GM19025 (cell line): ENCODE measurements around the gene SNTG2.
"Not testable (repeated sequence)": the region's sequence is repeated elsewhere in the genome, so short reads cannot be mapped to it uniquely, and the experiment has no call there.

Experiments used
- ATAC-seq: cut with Tn5 transposase; IDR thresholded peaks from one replicate; pipeline ENCODE4 v1.9.1; 2021; ENCODE audit warnings: mild to moderate bottlenecking, low read depth, moderate library complexity; ENCODE audit not compliant: unreplicated experiment

The SNTG2 gene

GRCh38 chr2:1222056-1222455, 271.4 kb downstream of the SNTG2 start:
- ATAC-seq: no peak

- no peak for ATAC-seq
These were observed 273.1 kb downstream of the SNTG2 start for GRCh38 chr2:1223791-1224190.

- no peak for ATAC-seq
These were observed 274.3 kb downstream of the SNTG2 start for GRCh38 chr2:1224901-1225300.

GRCh38 chr2:1226766-1227165, 276.1 kb downstream of the SNTG2 start:
- no peak for ATAC-seq

DNA sequence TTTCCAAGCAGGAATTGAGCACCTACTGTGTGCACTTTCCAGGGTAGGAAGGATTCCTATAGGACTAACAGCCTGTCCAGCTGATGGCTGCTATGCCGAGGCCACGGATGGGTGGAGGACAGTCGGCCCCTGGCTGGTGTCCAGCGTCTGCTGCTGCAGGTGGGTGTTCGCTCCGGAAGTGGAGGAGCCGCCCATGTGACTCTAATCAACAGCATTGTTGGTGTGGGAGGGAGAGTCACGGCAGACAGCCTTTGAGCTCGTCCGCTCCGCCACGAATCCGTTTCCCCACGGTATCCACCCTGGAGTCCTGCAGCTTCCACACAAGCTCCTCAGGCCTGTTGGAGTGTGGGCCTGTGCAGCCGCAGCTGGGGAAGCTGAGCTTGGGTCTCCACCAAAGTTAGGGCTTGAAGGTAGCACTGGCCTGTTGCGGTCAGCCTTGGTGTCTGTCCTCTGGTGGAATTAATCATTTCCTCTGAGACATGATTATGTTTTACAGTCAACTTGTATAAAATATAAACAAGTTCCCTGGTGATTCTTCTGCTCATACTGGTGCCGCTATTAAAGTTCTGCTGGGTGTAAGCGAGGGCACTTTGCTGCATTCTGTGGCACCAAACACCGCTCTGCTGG, 276.7 kb downstream of the SNTG2 start:
- no peak for ATAC-seq

GRCh38 chr2:1229596-1229995, 278.9 kb downstream of the SNTG2 start:
- ATAC-seq: not testable (repeated sequence)

GRCh38 chr2:1230155-1230893, 279.7 kb downstream of the SNTG2 start:
- no peak for ATAC-seq

DNA sequence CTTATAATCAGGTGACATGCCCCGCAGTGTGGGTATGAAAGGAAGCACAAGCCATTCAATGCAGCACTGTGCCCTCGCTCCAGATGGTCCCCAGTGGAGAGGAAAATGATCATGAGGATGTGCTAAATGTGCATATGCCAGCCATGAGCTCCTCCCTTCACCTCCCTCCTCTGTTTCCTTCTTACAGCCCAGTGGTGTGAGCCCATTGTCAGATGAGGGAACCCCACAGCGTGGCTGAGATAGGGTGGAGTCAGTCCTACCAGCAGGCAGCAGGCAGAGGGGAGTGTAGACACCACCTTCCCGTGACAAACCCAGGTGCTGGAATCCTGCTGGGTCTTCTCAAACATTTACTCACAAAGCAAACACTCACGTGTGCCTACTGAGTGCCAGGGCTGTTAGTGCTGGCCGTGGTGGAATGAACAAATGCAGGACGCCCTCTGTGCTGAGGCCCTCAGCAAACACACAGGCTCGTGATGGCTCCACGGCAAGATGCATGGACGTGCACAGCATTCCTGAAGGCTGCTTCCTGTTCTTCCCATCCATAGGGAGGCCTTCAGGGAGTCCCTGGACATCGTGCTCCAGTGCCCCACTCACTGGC, 280.9 kb downstream of the SNTG2 start:
- no peak for ATAC-seq

DNA sequence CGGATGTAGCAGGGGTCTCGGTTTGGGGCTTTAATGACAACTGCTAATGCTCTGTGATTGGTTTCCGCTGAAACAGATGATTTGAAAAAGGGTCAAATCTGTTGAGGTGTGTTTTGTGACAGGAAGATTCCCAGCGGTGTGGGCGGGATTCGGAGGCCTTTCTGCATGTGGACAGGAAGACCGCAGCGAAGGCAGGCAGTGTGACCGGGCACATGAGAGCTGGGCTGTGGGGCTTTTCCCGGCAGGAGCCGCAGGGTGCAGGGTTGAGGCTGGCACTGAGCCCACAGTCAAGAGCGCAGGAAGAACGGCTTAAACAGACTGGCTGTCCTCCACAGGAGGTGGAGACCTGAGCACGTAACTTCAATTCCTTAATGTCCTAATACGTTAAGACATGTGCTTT, 282.6 kb downstream of the SNTG2 start:
- ATAC-seq: no peak

- ATAC-seq: no peak
These were observed 284.2 kb downstream of the SNTG2 start for GRCh38 chr2:1234731-1235308.

DNA sequence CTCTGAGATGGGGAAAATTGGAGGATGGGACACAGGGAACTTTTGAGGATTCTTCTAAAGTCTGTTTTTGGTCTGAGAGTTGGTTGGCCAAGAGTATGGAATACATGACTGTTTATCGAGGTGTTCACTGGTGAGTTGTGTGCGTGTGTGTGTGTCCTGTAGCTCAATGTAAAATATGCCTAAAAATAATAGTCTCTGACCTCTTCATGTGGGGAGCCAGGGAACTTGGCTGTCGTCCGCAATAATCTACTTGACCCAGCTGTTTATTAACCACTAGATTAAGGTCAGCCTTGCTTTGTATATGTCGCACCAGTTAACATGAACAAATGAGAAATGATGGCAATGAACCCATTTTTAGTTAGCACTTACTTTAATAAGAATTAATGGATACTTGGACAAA, 285.2 kb downstream of the SNTG2 start:
- no peak for ATAC-seq

DNA sequence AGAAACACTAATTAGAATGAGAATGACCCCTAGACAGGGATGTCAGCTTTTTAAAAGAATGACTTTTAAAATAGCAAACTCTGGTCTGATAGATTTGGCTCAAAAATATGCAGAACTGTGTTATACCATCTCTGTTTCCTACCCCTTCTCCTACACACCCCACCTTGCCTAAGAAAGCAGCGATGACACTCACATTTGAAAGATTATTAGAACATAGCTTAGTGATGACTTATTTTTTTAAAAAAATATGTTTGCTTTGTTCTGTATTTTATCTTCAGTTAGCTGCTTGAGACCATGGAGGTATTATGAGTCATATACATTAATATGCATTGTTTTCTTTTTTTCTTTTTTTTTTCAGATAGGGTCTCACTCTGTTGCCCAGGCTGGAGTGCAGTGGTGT, 286.0 kb downstream of the SNTG2 start:
- no peak for ATAC-seq

- no peak for ATAC-seq
These were observed 287.1 kb downstream of the SNTG2 start for GRCh38 chr2:1237783-1238182.

- no peak for ATAC-seq
These were observed 288.0 kb downstream of the SNTG2 start for GRCh38 chr2:1238598-1239138.

GRCh38 chr2:1245193-1245592, 294.5 kb downstream of the SNTG2 start:
- no peak for ATAC-seq

DNA sequence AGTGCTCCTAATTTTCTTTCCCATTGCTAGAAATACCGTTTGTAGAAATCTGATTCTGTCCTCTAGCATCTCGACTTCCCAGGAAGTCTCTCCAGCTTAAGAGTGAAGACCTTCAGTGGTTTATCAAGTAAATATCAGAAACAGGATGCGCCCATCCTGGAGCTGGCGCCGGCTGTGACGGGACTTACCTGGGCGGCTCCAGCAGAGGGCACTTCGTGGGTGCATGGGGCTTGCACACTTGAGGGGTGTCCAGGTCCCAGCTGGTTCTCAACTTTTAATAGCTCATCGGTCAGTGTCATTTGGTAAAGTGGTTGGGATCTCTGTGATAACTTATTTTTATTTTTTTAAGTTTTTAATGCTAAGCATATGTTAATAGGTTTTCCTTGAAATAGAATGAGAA, 295.6 kb downstream of the SNTG2 start:
- ATAC-seq: no peak

- no peak for ATAC-seq
These were observed 296.3 kb downstream of the SNTG2 start for GRCh38 chr2:1246991-1247390.

- ATAC-seq: no peak
These were observed 297.5 kb downstream of the SNTG2 start for GRCh38 chr2:1248187-1248586.

DNA sequence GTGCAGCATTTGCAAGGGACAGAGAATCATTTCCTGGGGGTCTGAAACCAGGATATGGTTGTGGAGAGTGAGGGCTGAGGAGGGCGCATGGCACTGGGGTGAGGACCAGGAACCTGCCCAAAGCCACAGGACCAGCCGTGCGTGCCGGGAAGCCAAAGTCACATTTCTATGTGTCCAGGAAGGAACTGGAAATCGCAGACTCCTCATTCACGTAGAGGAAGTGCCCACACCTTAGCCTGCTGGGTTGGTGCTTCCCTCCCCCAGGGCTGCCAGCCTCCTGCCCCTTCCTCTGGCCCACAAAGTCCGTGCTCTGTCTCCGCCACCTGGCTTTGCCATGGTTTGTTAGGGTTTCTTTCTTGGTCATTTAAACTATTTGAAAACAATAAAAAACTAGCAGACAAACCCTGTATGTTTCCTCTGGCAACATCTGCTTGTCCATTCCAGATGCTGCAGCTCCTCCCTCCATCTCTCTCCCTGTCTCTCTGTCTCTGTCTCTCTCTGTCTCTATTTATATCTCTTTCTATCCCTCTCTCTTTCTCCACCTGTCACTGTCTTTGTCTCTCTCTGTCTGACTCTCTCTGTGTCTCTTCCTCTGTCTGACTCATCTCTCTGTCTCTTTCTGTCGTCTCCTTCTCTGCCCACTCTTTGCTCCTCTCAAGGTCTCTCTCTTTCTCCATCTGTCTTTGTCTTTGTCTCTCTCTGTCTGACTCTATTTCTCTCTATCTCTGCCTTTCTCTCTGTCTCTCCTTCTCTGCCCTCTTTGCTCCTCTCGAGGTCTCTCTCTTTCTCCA, 299.4 kb downstream of the SNTG2 start:
- ATAC-seq: no peak

GRCh38 chr2:1251520-1251919, 300.9 kb downstream of the SNTG2 start:
- ATAC-seq: no peak

- ATAC-seq: no peak
These were observed 303.0 kb downstream of the SNTG2 start for GRCh38 chr2:1253629-1254028.
